H9 (cell line): ENCODE data around the gene PPP1R7. TPM values are rescaled to one million over a fixed set of nuclear protein-coding genes. Genes with fewer than 3 reads are reported as not detected.

ENCODE experiments used
- DNase-seq: peaks from one replicate; pipeline ENCODE4 v3.0.0-alpha.2; 2017
- H2AFZ ChIP-seq: one replicate; pipeline ENCODE4 v1.6.1; 2013; ENCODE audit warnings: mild to moderate bottlenecking, low read length, control low read depth, moderate library complexity
- H2AK5ac ChIP-seq: 2 replicates; pipeline ENCODE4 v1.6.1; 2013; ENCODE audit warnings: low read length, control low read depth, mixed read lengths; ENCODE audit not compliant: insufficient read length
- H2BK120ac ChIP-seq: one replicate; pipeline ENCODE4 v1.6.1; 2013; ENCODE audit warnings: low read depth, mild to moderate bottlenecking, low read length, control low read depth, inconsistent platforms; ENCODE audit not compliant: poor library complexity, severe bottlenecking
- H2BK12ac ChIP-seq: 2 replicates; pipeline ENCODE4 v1.6.1; 2013; ENCODE audit warnings: low read length, control low read depth, mixed read lengths, low read depth; ENCODE audit not compliant: insufficient read length
- H2BK15ac ChIP-seq: 2 replicates; pipeline ENCODE4 v1.6.1; 2013; ENCODE audit warnings: low read depth, low read length, control low read depth
- H2BK20ac ChIP-seq: one replicate; pipeline ENCODE4 v1.6.1; 2013; ENCODE audit warnings: low read depth, mild to moderate bottlenecking, low read length, control low read depth, inconsistent platforms; ENCODE audit not compliant: poor library complexity, severe bottlenecking
- H2BK5ac ChIP-seq: 2 replicates; pipeline ENCODE4 v1.6.1; 2013; ENCODE audit warnings: low read length, control low read depth, mixed read lengths; ENCODE audit not compliant: insufficient read length
- H3K14ac ChIP-seq: 2 replicates; pipeline ENCODE4 v1.6.1; 2013; ENCODE audit warnings: low read length, control low read depth; ENCODE audit not compliant: insufficient read depth
- H3K18ac ChIP-seq: 2 replicates; pipeline ENCODE4 v1.6.1; 2013; ENCODE audit warnings: low read depth, mild to moderate bottlenecking, mixed read lengths, low read length, control low read depth; ENCODE audit not compliant: insufficient read length
- H3K23ac ChIP-seq: 2 replicates; pipeline ENCODE4 v1.6.1; 2013; ENCODE audit warnings: low read length, control low read depth, mixed read lengths, low read depth; ENCODE audit not compliant: insufficient read length
- H3K23me2 ChIP-seq: 2 replicates; pipeline ENCODE4 v1.6.1; 2013; ENCODE audit warnings: low read depth, mild to moderate bottlenecking, mixed read lengths, low read length, control low read depth; ENCODE audit not compliant: insufficient read length, poor library complexity, severe bottlenecking
- H3K27ac ChIP-seq: 2 replicates; pipeline ENCODE4 v1.5.1; 2013; ENCODE audit warnings: low read length, control low read depth, mixed read lengths, low read depth; ENCODE audit not compliant: insufficient read length
- H3K27me3 ChIP-seq: 2 replicates; pipeline ENCODE4 v1.6.1; 2013; ENCODE audit warnings: low read length, control low read depth, inconsistent platforms; ENCODE audit not compliant: insufficient read depth
- H3K4ac ChIP-seq: 2 replicates; pipeline ENCODE4 v1.6.1; 2013; ENCODE audit warnings: low read depth, mild to moderate bottlenecking, control low read depth, inconsistent platforms, low read length, moderate library complexity
- H3K4me1 ChIP-seq: 2 replicates; pipeline ENCODE4 v1.6.1; 2013; ENCODE audit warnings: low read length, control low read depth, inconsistent platforms; ENCODE audit not compliant: insufficient read depth
- H3K4me2 ChIP-seq: 2 replicates; pipeline ENCODE4 v1.6.1; 2013; ENCODE audit warnings: low read length, control low read depth, mixed read lengths; ENCODE audit not compliant: insufficient read length, insufficient read depth
- H3K56ac ChIP-seq: 2 replicates; pipeline ENCODE4 v1.6.1; 2013; ENCODE audit warnings: low read depth, mild to moderate bottlenecking, mixed read lengths, low read length, control low read depth; ENCODE audit not compliant: insufficient read length
- H3K79me1 ChIP-seq: 2 replicates; pipeline ENCODE4 v1.6.1; 2013; ENCODE audit warnings: low read depth, mild to moderate bottlenecking, moderate library complexity, low read length, control low read depth, inconsistent platforms; ENCODE audit not compliant: insufficient read depth, poor library complexity, severe bottlenecking
- H3K79me2 ChIP-seq: 2 replicates; pipeline ENCODE4 v1.6.1; 2013; ENCODE audit warnings: low read length, control low read depth, inconsistent platforms; ENCODE audit not compliant: insufficient read depth
- H3K9ac ChIP-seq: 2 replicates; pipeline ENCODE4 v1.6.1; 2013; ENCODE audit warnings: low read length, control low read depth, mixed read lengths; ENCODE audit not compliant: insufficient read length; ENCODE audit errors: extremely low read depth
- H3K9me3 ChIP-seq: one replicate; pipeline ENCODE4 v1.6.1; 2013; ENCODE audit warnings: low read depth, low read length, inconsistent platforms; ENCODE audit not compliant: control insufficient read depth
- H3T11ph ChIP-seq: one replicate; pipeline ENCODE4 v1.6.1; 2013; ENCODE audit warnings: mild to moderate bottlenecking, low read length, control low read depth, inconsistent platforms
- H4K20me1 ChIP-seq: one replicate; pipeline ENCODE4 v1.6.1; 2013; ENCODE audit not compliant: control insufficient read depth, insufficient read length, insufficient read depth
- H4K5ac ChIP-seq: 2 replicates; pipeline ENCODE4 v1.6.1; 2013; ENCODE audit warnings: low read depth, mild to moderate bottlenecking, mixed read lengths, low read length, control low read depth; ENCODE audit not compliant: insufficient read length
- H4K8ac ChIP-seq: replicated peaks from 2 replicates; pipeline ENCODE4 v1.6.1; 2013; ENCODE audit warnings: low read length, control low read depth, mixed read lengths, low read depth; ENCODE audit not compliant: insufficient read length
- H4K91ac ChIP-seq: 2 replicates; pipeline ENCODE4 v1.6.1; 2013; ENCODE audit warnings: low read depth, mild to moderate bottlenecking, moderate library complexity, mixed read lengths, low read length, control low read depth; ENCODE audit not compliant: insufficient read length
- H3K27ac Mint-ChIP-seq, 3 experiments: 2 replicates in 2 of 3; 3 replicates in 1 of 3; pipeline ENCODE4 v1.8.0; 2020 to 2021; ENCODE audit warnings: mixed read lengths in 3 of 3, mild to moderate bottlenecking in 1 of 3, moderate library complexity in 1 of 3
- H3K27me3 Mint-ChIP-seq: 2 replicates; pipeline ENCODE4 v1.8.0; 2021; ENCODE audit warnings: low read depth, mild to moderate bottlenecking, moderate library complexity, mixed read lengths
- H3K36me3 Mint-ChIP-seq, 3 experiments: 2 replicates in 2 of 3; 3 replicates in 1 of 3; pipeline ENCODE4 v1.8.0; 2020 to 2021; ENCODE audit warnings: low read depth in 3 of 3, mixed read lengths in 3 of 3; ENCODE audit not compliant: insufficient read depth in 1 of 3
- H3K4me1 Mint-ChIP-seq, 2 experiments: 2 replicates each; pipeline ENCODE4 v1.8.0; 2020; ENCODE audit warnings: mixed read lengths in 2 of 2
- H3K4me3 Mint-ChIP-seq, 2 experiments: 2 replicates in 1 of 2; 3 replicates in 1 of 2; pipeline ENCODE4 v1.8.0; 2020 to 2021; ENCODE audit warnings: mild to moderate bottlenecking in 2 of 2, mixed read lengths in 2 of 2, moderate library complexity in 1 of 2
- H3K9me3 Mint-ChIP-seq, 2 experiments: 2 replicates in 1 of 2; 3 replicates in 1 of 2; pipeline ENCODE4 v1.8.0; 2020; ENCODE audit warnings: mild to moderate bottlenecking in 2 of 2, mixed read lengths in 2 of 2, moderate library complexity in 1 of 2
- CTCF ChIP-seq: fragments of 200-600 bp; sonication (generic); conservative IDR thresholded peaks from 3 replicates; pipeline ENCODE4 v1.8.0; 2021; ENCODE audit warnings: antibody characterized with exemption, mild to moderate bottlenecking
- WGBS: extraction: QIAGEN DNeasy Blood & Tissue Kit; methylation state at CpG from one replicate; pipeline ENCODE4 v1.1.7; 2013; ENCODE audit warnings: missing lambda C conversion rate, low lambda C conversion rate, mixed read lengths; ENCODE audit not compliant: insufficient read length; ENCODE audit errors: extremely low coverage; 5-methylcytosine and 5-hydroxymethylcytosine counted together
- total RNA-seq: library from RNA; stranded (reverse); gene quantifications from 2 replicates; pipeline ENCODE4 v1.2.1, GENCODE V29; 2021

PPP1R7 gene
- total RNA-seq, 1 experiment from 2014 or later: 60.2 TPM

DNA sequence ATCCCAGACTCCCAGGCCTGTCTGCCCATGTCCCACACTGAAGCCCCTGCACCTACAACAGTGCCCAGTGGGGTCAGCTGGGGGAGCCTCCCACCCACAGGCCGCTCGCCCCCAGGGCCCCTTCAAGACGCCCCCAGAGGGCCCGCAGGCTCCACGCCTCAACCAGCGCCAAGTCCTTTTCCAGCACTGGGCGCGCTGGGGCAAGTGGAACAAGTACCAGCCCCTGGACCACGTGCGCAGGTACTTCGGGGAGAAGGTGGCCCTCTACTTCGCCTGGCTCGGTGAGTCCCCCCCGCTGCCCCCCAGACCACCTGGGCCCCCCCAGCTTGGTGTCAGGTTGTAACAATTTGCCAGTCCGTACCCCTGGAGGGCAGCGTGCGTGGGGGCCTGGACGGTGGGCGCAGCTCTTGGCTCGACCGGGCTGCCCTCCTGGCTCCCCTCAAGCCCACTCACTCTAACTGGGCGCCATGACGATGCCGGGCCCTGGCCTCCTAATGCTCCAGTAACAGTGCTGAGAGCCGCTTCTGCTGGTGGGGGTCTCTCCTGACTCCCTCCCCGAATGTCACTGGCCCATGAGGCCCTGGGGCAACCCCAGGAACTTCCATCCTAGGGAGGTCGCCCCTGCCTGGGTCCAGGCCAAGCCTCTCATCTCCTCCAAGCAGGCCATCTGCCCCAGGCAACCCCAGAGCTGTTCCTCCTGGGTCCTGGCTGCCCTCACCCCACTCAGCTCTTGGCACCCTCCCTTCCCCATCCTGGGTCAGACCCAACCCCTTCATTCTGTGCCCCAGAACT, 53.1 kb downstream of the PPP1R7 start:
- Histone ChIP-seq H3K4ac (no peak overlapping the region), H3K27ac (no peak overlapping the region), H3K9ac (no peak overlapping the region), H3K4me2 (no peak overlapping the region), H3K56ac (no peak overlapping the region), H4K8ac (no peak overlapping the region), H4K20me1 (no peaks in the 10 kb centered on the region), H3K23ac (no peak overlapping the region), H2BK20ac (no peak overlapping the region), H3K79me2 (no peaks in the 10 kb centered on the region), H3K14ac (no peak overlapping the region), H2BK15ac (no peak overlapping the region), H3K4me1 (no peaks in the 10 kb centered on the region), H4K5ac (no peak overlapping the region), H2BK5ac (no peak overlapping the region), H2BK120ac (no peak overlapping the region), H2AFZ (no peak overlapping the region), H3K18ac (no peak overlapping the region), H3K79me1 (no peaks in the 10 kb centered on the region), H3K27me3 (no peaks in the 10 kb centered on the region), H2AK5ac (no peak overlapping the region), H2BK12ac (no peak overlapping the region), H3K9me3 (no peaks in the 10 kb centered on the region), H3T11ph (no peak overlapping the region), H3K23me2 (no peaks in the 10 kb centered on the region), H4K91ac (no peak overlapping the region)
- no CpG with 5 or more reads among the region's 27 CpGs for WGBS
- Mint-ChIP-seq H3K9me3 (no peaks in the 10 kb centered on the region), H3K27me3 (no peaks in the 10 kb centered on the region; the same call in none of the 2 replicates), H3K36me3 (no peaks in the 10 kb centered on the region; a peak in 1 of 7 replicates), H3K27ac (no peak overlapping the region; a peak in 1 of 7 replicates), H3K4me1 (peaks cover 0 to 4% of the 10 kb centered on the region in 2 experiments; a peak in 1 of 4 replicates), H3K4me3 (no peak overlapping the region)
- no peak for TF ChIP-seq CTCF
- no peak for DNase-seq
